GM21381 (cell line): Measurements from ENCODE around the gene RNF212B.
A peak's percentile ranks its signal among the peaks of the same experiment; 100 is the strongest.

ENCODE experiments used
- ATAC-seq: cut with Tn5 transposase; IDR thresholded peaks from one replicate; pipeline ENCODE4 v1.9.1; 2021; ENCODE audit warnings: mild to moderate bottlenecking, moderate library complexity; ENCODE audit not compliant: unreplicated experiment

The RNF212B gene

DNA sequence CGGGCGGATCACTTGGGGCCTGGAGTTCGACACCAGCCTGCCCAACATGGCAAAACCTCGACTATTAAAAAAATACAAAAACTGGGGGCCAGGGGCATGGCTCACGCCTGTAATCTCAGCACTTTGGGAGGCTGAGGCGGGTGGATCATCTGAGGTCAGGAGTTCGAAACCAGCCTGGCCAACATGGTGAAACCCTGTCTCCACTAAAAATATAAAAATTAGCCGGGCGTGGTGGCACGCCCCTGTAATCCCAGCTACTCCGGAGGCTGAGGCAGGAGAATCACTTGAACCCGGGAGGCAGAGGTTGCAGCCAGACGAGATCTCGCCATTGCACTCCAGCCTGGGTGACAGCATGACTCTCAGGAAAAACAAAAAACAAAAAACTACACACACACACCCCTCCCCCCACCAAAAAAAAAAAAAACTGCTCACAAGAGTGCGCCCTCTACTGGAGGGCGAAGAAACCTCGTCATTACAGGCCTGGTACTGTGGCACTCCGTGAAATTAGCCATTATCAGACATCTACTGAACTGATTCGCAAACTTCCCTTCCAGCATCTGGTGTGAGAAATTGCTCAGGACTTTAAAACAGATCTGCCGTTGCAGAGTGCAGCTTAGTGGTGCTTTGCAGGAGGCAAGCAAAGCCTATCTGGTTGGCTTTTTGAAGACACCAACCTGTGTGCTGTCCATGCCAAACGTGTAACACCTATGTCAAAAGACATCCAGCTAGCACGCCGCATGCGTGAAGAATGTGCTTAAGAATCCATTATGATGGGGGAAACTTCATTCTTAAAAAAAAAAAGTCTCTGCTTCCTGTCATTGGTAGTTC is 57.2 kb downstream of the RNF212B start:
- no peak for ATAC-seq

DNA sequence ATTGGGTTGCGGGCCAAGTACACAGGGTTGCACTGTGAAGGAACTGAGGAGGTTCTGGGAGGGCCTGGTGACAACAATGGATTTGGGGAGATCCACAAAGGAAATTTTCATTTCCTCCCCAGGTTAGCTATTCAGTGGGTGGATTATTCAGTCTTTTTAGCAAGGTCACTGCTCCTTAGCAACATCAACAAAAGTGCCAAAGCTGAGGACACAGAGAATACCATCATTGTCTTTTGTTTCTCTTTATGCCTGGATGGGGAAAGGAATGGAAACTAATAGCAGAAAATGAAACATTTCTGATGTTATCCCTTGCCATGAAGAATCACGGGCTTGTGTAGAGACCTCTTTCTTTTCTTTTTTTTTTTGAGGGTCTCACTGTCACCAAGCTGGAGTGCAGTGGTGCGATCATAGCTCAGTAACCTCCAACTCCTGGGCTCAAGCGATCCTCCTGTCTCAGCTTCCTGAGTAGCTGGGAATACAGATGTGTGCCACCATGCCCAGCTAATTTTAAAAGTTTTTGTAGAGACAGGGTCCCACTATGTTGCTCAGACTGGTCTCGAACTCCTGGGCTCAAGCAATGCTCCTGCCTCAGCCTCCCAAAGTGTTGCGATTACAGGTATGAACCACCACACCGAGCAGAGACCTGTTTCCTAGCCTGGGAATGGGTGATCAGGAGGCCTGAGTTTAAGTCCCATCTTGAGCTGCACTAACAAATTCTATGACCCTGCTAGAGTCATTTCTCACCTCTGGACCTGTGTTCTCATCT is 58.5 kb downstream of the RNF212B start:
- ATAC-seq = no peak

DNA sequence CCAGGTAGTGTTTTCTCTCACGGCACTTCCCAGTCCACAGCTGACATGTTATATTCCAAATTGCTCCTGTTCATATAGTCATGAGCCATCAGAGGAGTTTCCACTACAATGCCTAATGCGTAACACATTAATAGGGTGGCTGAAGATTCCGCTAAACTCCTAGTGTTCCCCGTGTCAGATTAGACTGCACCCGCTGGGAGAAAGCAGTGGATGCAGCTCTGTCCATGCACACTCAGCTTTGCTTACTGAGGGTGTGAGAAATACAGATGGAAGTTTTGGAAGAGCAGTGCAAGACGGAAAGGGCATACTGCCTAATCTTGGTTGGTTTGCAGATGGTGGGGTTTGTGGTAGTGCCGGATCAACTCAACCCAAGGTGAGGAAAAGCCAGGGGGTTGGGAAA is 59.4 kb downstream of the RNF212B start:
- ATAC-seq = no peak

DNA sequence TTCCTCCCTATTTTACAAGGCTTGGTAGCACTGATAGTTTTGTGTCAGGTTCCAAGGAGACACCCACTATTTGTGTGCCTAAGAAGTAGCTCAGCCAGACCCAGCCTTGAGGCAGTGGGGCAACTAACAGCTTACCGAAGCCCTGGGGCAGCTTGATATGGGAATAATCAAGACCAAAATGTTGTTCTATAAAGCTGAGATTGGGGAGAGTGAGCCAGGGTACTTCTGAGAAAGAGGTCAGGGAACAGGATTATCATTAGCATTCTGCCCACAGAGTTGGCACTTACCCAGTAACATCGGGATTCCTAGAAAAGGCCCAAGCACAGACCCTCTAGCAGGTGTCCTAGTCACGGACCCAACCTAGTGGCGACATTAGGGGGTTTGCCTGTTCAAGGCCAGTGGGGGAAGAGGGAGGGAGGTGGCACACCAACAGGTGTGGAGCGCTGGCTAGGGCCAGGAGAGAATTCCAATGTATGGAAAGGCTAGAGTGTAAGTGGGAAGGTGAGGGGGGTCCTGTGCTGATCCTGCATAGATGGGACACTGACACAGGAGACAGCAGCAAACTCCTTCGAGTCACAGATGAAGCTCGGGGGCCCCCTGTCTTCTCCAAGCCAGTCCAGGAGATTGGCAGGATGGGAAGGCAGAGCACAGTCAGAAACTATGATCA is 60.0 kb downstream of the RNF212B start:
- ATAC-seq = no peak

DNA sequence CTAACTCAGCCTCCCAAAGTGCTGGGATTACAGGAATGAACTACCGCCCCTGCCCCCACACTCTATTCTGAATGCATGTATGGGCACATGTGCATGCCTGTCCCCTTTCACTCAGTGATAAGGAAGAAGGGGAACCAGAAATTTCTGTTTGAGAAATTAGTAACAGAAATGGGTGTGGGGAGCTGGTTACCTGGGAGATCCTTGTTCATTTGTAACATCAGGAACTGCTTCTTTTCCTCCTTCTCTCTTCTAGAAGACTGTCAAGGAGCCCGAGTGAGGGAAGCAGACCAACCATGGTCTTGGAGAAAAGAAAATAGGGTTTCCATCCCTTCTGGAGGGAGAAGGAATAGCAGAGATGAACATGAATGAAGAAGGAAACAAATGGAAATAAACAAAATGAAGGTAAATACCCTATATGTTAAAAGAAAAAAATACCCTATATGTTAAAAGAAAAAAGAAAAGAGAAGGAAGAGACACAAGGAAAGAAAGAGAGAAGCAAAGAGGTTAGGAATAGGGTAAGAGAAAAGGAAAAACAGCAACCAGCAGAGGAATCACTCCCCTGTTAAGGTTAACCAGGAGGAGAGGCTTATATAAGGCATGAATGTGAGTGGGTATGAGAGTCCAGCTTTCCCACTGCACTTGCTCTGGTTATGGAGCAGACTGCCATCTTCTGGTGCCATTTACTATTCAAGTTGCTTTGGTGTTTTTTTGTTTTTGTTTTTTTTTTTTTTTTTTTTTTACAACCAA is 61.6 kb downstream of the RNF212B start:
- ATAC-seq = no peak

DNA sequence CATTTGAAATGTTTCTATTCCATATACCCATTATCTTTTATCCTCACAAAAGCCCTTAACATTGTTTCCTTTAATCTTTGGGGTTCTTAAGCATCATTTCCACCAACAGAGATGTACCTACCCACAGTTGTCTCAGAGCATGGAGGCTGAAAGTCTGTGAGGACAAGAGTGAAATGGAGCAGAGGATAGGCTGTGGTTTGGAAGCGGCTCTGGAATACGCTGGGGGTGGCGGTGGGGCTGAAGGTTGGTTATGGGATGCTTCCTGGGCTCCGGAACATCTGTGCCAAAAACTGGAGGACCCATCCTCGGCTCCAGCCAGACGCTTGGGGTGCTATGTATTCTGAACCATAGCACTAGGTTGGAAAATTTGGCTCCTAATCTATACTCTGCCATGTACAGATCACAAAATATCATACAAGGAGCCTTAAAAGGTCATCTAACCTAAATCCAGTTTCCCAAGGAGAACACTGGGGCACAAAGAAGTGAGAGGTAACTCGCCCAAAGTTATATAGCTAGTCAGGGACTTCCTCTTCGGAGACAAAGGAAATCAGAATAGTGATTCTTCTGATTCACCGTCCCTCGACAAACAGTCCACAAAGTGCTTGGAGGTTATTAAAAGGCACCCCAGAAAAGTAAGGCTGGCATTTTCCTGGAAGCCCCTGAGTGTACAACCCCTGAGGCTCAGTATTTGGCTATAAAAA is 62.4 kb downstream of the RNF212B start:
- no peak for ATAC-seq

DNA sequence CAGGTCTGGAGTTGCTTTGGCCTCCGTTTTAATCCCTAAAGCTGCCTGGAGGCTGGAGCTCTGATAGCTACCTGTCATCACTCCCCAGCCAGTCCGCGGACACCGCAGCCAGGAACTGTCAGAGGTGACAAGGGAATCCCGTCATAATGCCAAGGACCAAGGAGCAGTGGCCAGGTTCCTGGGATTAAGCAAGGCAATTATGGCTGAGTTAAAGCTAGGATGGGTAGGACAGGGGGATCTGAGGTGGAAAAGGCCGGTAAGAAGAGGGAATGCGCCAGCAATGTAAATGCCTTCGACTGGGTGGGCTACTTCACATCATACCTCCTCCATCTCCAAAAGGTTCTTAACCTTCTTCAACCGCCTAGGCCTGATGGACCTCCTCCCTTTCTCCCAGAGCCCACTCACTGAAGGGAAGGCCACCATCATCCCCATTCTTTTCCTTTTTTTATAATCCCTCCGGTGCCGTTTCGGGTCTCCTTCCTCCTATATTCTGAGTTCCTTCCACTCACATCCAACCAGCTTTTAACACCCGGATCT is 63.0 kb downstream of the RNF212B start:
- no peak for ATAC-seq

DNA sequence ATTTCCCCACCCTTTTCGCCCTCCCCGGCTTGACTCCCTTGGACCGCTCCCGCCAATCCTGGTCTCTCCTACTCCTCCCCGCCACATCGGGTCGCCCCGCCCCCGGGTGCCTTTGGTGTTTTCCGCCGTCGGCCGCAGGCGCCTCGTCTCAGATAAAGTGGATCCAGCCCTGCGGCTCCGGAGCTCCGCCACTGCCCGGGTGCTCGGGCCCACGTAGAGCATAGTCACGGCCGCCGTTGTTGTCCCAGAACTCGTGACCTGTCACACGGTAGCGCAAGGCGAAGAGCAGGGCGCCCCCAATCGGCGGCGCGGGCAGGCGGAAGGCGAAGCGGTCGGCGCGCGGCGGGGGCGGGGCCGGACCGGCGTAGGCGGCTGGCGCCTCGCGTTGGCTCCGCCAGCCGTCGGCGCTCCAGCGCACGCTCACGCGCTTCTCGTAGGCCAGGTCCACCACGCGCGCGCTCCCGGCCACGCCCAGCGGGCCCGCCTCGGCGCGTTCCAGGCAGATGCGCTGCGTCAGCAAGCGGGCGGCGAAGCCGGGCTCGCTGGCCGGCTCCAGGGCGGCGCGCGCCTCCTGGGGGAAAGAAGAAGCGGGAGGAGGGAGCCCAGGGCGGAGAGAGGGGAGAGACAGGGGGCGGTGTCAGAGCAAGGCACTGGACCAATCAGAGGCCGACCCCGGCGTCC is 63.7 kb downstream of the RNF212B start:
- peak; percentile 79 for ATAC-seq

DNA sequence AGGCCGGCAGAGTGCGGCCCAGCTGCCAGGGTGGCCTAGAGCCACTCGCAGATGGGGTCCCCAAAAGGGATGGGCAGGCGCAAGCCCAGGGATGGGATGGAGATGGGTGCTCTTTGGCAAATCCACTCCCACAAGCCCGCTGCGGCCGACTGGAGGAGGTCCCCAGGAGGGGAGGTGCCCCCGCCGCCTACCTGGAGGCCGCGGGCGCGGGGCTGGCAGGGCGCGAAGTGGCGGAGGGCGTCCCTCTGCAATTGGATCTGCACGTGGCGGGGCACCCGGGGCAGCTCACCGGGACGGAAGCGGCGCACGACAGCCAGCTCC is 64.2 kb downstream of the RNF212B start:
- peak; percentile 7 for ATAC-seq

DNA sequence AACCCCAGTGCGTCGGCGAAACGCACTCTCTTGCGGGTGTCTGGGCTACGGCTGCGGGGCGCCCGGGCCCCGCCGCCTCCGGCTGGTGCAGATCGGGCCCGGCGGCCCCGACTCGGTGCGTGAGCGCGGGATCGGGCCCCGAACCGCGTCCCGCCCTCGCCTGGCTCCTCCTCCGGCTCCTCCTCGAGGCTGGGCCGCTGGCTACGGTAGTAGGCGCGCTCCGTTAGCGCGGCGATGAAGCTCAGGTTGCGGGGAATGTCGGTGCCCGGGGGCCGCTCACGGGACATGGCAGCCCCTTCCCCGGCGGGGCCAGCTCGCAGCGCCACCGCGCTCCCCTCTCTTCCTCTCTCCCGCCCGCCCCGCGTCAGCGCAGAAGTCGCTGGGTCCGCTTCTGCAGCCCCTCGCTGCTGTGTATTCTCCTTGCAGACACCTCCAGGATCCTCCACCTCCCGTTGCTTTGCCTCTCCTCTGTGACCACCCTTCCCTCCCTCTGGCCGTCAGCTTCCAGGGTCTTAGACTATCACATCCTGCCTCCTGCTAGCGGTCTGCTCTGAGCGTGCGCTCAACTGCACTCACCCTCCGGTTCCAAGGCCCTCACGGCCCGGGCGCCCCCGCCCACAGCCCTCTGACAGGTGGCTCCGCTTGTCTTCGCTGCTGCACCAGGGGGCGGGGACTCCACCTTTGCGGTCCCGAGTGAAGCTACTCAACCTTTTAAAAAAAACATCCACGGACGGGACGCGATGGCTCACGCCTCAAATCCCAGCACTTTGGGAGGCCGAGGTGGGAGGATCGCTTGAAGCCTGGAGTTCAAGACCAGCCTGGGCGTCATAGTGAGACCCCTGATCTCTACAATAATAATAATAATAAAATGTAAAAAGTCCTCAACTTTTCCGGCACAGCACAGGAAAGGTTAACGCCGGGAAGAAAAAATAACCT is 64.8 kb downstream of the RNF212B start, which contains the start of gene PPP1R3E:
Gene PPP1R3E (minus strand): TSS at position 570 of the 936 bp plus-strand sequence. CDS start 283 bp downstream, at position 287.
- ATAC-seq = peak; percentile 32

DNA sequence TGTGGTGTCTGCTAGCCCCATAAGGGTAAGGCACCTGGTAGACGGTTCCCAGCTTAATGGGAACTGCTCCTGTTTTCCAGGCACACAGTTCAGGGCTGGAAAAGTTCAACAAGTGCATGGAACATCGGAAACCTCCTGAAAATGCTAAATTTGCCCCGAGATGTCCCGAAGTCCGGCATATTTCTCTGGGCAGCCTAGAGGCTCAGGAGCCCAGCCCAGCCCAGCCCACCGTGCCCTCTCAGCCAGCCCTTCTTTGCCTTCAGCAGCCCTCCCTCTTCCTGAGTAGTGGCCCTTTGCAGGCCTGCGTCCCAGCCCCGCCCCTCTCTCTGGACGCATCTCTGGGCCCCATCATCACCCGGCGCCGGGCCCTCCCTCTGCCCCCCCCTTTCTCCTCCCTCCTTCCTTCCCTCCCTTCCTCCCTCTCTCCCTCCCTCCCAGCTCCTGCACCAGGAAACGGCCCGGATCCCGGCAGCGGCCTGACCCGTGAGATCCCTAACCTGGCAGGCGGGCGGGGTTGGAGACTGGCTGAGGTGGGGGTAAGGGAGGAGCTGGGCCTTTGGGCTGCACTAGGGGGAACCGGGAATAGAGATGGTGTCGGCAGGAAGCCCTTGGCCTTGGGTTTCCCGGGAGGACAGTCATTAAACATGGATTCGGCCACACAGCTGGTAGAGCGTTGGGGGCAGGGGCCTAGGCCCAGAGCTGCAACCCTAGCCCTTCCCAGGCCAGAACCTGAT is 68.8 kb downstream of the RNF212B start, which contains the start of gene BCL2L2:
Gene BCL2L2 (plus strand): TSS at position 422 of the 734 bp plus-strand sequence. CDS start 935 bp downstream, outside the sequence.
- no peak for ATAC-seq

DNA sequence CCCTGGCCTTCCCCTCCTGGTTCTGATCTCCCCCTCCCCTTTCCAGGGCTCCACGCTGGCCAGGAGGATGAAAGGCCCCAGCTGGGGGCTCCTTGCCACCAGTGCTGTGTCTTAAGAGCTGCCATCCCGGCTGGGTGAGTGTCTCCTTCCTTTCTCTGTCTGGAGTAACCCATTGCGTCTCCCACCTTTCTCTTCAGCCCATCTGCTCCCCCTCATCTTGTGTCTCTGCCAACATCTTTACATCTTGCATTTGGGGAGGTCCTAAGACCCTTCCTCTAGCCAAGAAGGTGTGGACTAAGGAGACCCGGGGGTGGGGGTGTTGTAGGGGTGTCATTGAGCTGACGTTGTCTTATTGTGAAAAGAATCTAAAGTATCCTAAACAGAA is 69.4 kb downstream of the RNF212B start:
- ATAC-seq = no peak

DNA sequence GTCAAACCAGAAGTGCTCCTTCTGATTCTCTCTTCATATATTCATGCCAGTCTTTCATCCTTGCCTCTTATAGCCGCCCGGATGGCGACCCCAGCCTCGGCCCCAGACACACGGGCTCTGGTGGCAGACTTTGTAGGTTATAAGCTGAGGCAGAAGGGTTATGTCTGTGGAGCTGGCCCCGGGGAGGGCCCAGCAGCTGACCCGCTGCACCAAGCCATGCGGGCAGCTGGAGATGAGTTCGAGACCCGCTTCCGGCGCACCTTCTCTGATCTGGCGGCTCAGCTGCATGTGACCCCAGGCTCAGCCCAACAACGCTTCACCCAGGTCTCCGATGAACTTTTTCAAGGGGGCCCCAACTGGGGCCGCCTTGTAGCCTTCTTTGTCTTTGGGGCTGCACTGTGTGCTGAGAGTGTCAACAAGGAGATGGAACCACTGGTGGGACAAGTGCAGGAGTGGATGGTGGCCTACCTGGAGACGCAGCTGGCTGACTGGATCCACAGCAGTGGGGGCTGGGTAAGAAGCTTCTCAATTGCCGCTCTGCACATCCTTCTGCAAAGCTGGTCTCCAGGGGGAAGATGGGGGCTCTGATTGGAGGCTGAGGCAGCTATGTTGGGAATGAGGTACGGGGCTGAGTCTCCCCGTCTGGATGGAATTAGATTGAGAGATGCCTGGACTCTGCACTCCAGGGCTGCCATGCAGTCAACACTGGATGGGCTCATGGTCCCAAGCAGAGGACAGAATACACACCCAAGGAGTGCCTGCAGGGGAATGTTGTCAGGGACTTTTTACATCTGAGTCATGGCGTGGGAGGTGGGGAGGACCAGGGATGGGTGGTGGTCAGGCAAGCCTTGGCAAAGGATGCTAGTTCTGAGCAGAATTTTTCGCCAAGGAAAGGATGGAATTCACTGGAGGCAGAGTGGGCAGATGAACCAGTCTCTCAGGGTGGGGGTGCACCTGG is 70.2 kb downstream of the RNF212B start:
- ATAC-seq = no peak

DNA sequence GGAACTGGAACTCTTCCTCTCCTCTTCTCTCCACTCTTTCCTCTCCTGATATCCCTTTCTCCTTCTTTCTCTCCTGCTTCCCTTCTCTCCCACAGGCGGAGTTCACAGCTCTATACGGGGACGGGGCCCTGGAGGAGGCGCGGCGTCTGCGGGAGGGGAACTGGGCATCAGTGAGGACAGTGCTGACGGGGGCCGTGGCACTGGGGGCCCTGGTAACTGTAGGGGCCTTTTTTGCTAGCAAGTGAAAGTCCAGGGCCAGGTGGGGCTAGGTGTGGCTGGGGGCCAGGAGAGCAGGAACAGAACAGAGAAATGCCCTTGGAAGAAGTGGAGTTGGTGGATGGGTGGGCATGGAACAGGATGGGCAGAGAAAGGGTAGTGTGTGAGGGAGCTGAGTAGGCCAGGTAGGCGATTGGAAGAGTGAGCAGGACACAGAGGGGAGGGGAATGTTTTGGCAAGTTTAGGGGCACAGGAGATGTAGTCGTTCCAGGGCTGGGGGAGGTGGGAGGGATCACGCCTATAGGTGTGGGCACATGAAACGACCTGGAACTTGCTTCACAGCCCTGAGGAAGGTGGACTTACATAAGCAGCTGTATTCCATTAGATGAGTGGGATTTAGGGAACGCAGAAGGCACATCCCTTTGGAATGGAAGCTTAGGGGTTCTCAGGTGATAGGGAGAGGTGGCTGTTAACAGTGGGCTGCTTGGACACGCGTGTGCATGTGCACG is 71.1 kb downstream of the RNF212B start:
- no peak for ATAC-seq

DNA sequence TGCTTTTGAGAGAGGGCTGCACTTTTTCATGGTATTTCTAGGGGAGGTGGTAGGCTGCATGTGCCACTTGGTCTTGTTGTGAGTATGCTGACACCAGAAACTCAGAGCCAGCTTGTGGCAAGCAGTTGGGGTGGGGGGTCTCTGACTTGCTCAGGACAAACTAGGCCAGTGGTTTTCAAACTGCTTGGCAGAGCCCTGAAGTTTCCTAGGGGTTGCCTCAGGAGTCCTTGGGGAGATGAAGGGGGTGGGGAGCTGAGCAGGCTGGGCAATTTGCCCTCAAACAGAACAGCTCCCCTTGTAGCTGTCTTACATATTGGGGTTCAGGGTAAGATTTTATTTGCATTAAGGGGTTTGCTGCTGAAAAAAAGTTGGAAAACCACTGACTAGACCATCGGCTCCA is 72.8 kb downstream of the RNF212B start:
- ATAC-seq = no peak

DNA sequence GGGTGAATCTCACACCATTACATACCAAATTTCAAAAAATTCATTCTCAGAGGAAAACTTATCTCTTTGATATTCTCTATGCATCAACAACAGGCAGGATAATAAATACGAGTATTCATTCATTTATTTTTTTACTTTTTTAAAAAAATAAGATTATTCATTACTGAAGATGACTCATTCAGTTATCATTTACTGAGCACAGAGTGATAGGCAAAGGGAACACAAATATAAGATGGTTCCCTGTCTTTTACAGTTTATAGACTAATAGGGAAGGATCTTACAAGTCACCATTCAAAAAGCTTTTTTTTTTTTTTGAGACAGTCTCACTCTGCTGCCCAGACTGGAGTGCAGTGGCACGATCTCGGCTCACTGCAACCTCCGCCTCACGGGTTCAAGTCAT is 78.6 kb downstream of the RNF212B start:
- ATAC-seq = no peak
